SU-DHL-6 (cell line): ENCODE data around the gene DDX4.

Source experiments
- H2AFZ ChIP-seq: fragments of 200-600 bp; sonication (generic); 2 replicates; pipeline ENCODE4 v1.6.1; 2014; ENCODE audit warnings: low read depth, mild to moderate bottlenecking, moderate library complexity, mixed read lengths, antibody characterized with exemption, low read length; ENCODE audit not compliant: severe bottlenecking
- H3F3A ChIP-seq: fragments of 200-600 bp; shearing (Covaris generic); 2 replicates; pipeline ENCODE4 v1.6.0; 2016; ENCODE audit warnings: antibody characterized with exemption, mild to moderate bottlenecking; ENCODE audit not compliant: insufficient read depth
- H3K27ac ChIP-seq: fragments of 200-600 bp; sonication (generic); 2 replicates; pipeline ENCODE4 v1.5.1; 2016; ENCODE audit warnings: low read depth, mild to moderate bottlenecking, low read length, moderate library complexity, mixed read lengths
- H3K27me3 ChIP-seq: fragments of 200-600 bp; sonication (generic), shearing (Covaris generic); 2 replicates; pipeline ENCODE4 v1.6.0; 2014; ENCODE audit warnings: mild to moderate bottlenecking, low read length
- H3K36me3 ChIP-seq: fragments of 200-600 bp; sonication (generic); 2 replicates; pipeline ENCODE4 v1.6.1; 2014; ENCODE audit warnings: mild to moderate bottlenecking, low read length, mixed read lengths
- H3K4me2 ChIP-seq: fragments of 300-600, 200-600 bp; shearing (Covaris generic), sonication (generic); 2 replicates; pipeline ENCODE4 v1.6.0; 2014; ENCODE audit warnings: low read length, low read depth, mild to moderate bottlenecking; ENCODE audit not compliant: poor library complexity, severe bottlenecking
- H3K4me3 ChIP-seq: fragments of 200-600 bp; sonication (generic); 2 replicates; pipeline ENCODE4 v1.5.1; 2014; ENCODE audit warnings: antibody characterized with exemption, low read length, mild to moderate bottlenecking, mixed read lengths; ENCODE audit not compliant: insufficient read depth, poor library complexity, severe bottlenecking
- H3K79me2 ChIP-seq: fragments of 200-600 bp; sonication (generic); 2 replicates; pipeline ENCODE4 v1.6.1; 2014; ENCODE audit warnings: mild to moderate bottlenecking, low read length, moderate library complexity; ENCODE audit not compliant: insufficient read depth
- H3K9ac ChIP-seq: fragments of 200-600 bp; sonication (generic); 2 replicates; pipeline ENCODE4 v1.7.0; 2014; ENCODE audit warnings: mild to moderate bottlenecking, low read length
- H3K9me2 ChIP-seq: fragments of 200-600 bp; sonication (generic); replicated peaks from 2 replicates; pipeline ENCODE4 v1.6.1; 2014; ENCODE audit warnings: low read length; ENCODE audit not compliant: insufficient read depth
- H3K9me3 ChIP-seq: fragments of 200-600 bp; sonication (generic); 2 replicates; pipeline ENCODE4 v1.6.1; 2014; ENCODE audit warnings: low read length, mixed read lengths; ENCODE audit not compliant: insufficient read depth
- H4K20me1 ChIP-seq: fragments of 200-600 bp; sonication (generic); 2 replicates; pipeline ENCODE4 v1.6.1; 2014; ENCODE audit warnings: low read depth, mild to moderate bottlenecking, antibody characterized with exemption, low read length, moderate library complexity, mixed read lengths
- CTCF ChIP-seq: fragments of 200-600 bp; sonication (generic); IDR thresholded peaks from one replicate; pipeline ENCODE4 v1.5.1; 2017; ENCODE audit warnings: antibody characterized with exemption, mild to moderate bottlenecking, low read length, moderate library complexity; ENCODE audit not compliant: insufficient read depth, poor library complexity, severe bottlenecking
- EZH2phosphoT487 ChIP-seq: fragments of 200-600 bp; sonication (generic), shearing (Covaris generic); conservative IDR thresholded peaks from 2 replicates; pipeline ENCODE4 v1.6.1; 2018; ENCODE audit warnings: mild to moderate bottlenecking, antibody characterized with exemption, low read length, moderate library complexity, mixed read lengths

DDX4 gene

GRCh38 chr5:55708732-55709131, 29.1 kb upstream of the DDX4 start:
- Histone ChIP-seq H3K9ac (no peak overlapping the region), H3K79me2 (peaks cover 9% of the 10 kb centered on the region; the same call in 1 of the 2 replicates), H3F3A (no peaks in the 10 kb centered on the region), H3K9me3 (no peaks in the 10 kb centered on the region), H3K27me3 (no peaks in the 10 kb centered on the region), H3K4me3 (no peak overlapping the region), H2AFZ (no peak overlapping the region), H3K4me2 (no peak overlapping the region), H4K20me1 (no peaks in the 10 kb centered on the region), H3K9me2 (no peaks in the 10 kb centered on the region), H3K27ac (no peak overlapping the region), H3K36me3 (0 out of 2 replicates have a peak, but pooled peaks cover 2% of the 10 kb centered on the region)
- TF ChIP-seq EZH2phosphoT487 (no peak), CTCF (no peak)

- Histone ChIP-seq H3K9ac (peak overlapping the region; percentile 93), H3K4me3 (peak overlapping the region; percentile 99), H3K4me2 (peak overlapping the region; percentile 99), H3F3A (no peaks in the 10 kb centered on the region), H2AFZ (peak overlapping the region; percentile 68), H3K27me3 (no peaks in the 10 kb centered on the region), H3K79me2 (peaks cover 9% of the 10 kb centered on the region; the same call in 1 of the 2 replicates), H3K27ac (no peak overlapping the region), H3K36me3 (no peaks in the 10 kb centered on the region), H3K9me2 (no peaks in the 10 kb centered on the region), H3K9me3 (no peaks in the 10 kb centered on the region), H4K20me1 (no peaks in the 10 kb centered on the region)
- TF ChIP-seq EZH2phosphoT487, result no peak
- no peak for TF ChIP-seq CTCF
Observed at GRCh38 chr5:55711507-55712022, 26.3 kb upstream of the DDX4 start.

GRCh38 chr5:55712023-55712859, 25.6 kb upstream of the DDX4 start, which contains the start of gene SLC38A9:
TSS of gene SLC38A9 (minus strand) at chr5:55712324. CDS start at chr5:55697958, 14,366 bp downstream.
- H3K79me2 ChIP-seq, result peaks cover 9% of the 10 kb centered on the region; the same call in 1 of the 2 replicates

More at GRCh38 chr5:55712023-55712859, 25.6 kb upstream of the DDX4 start, which contains the start of gene SLC38A9:
- no peaks in the 10 kb centered on the region for H4K20me1 ChIP-seq
- H3K27ac ChIP-seq, result no peak within 1 kb of the TSS
- H2AFZ ChIP-seq, result peak within 1 kb of the TSS; percentile 68
- H3K4me3 ChIP-seq, result peak within 1 kb of the TSS; percentile 99
- H3K9ac ChIP-seq, result peak within 1 kb of the TSS; percentile 93
- no peaks in the 10 kb centered on the region for H3F3A ChIP-seq
- peak within 1 kb of the TSS; percentile 99 for H3K4me2 ChIP-seq
- H3K27me3 ChIP-seq, result no peaks in the 10 kb centered on the region
- no peaks in the 10 kb centered on the region for H3K9me3 ChIP-seq
- TF ChIP-seq EZH2phosphoT487 (no peak), CTCF (no peak)
- H3K9me2 ChIP-seq, result no peaks in the 10 kb centered on the region
- H3K36me3 ChIP-seq, result no peaks in the 10 kb centered on the region
